Measurements from ENCODE around the gene TSPAN14.

The TSPAN14 gene

DNA sequence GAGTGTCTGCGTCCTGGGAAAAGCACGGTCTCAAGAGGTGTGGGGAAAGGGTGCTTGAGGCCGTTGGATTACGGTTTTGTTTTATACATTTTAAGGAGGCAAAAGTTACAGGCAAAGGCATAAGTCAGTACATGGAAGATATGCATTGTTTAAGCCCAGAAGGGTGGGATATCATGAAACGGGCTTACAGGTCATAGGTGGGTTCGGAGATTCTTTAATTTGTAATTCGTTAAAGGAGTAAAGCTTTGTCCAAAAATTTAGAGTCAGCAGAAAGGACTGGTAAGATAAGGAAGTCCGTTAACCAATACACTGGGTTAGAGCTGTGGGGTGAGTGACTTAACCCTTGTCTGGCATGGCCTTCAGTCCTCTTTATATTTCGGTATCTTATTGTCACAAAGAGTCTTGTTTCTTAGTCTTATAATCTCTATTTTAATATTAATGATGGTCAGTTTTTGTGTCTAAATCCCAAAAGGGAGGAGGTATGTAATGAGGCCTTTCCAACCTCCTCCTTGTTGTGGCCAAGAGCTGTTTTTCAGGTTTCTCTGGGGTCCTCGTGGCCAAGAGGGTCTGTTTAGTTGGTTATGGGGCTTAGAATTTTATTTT lies 12.7 kb downstream of the TSPAN14 start:
- Histone ChIP-seq H3K27me3 (ENCODE audit: insufficient read depth, low read length) (no peaks in the 10 kb centered on the region), H3F3A (ENCODE audit: insufficient read depth, low read length) (peaks cover 15% of the 10 kb centered on the region; the same call in 1 of the 2 replicates), H3K4me2 (ENCODE audit: low read length) (no peak overlapping the region), H4K20me1 (ENCODE audit: insufficient read depth, low read length) (no peaks in the 10 kb centered on the region), H3K36me3 (ENCODE audit: insufficient read depth, low read length) (peaks cover 21% of the 10 kb centered on the region), H3K4me1 (ENCODE audit: insufficient read depth, low read length, severe bottlenecking) (peaks cover 96% of the 10 kb centered on the region), H3K9ac (ENCODE audit: low read length) (no peak overlapping the region), H3K79me2 (ENCODE audit: insufficient read depth, low read length) (peaks cover 30% of the 10 kb centered on the region), H3K27ac (ENCODE audit: low read depth, low read length, poor library complexity, severe bottlenecking) (peak overlapping the region; percentile 97), H2AFZ (ENCODE audit: low read length) (no peak overlapping the region), H3K9me3 (ENCODE audit: low read length) (no peaks in the 10 kb centered on the region), H3K4me3 (ENCODE audit: low read depth, low read length, poor library complexity, severe bottlenecking) (no peak overlapping the region), H3K9me2 (ENCODE audit: low read depth, low read length) (no peaks in the 10 kb centered on the region)
- TF ChIP-seq, protein P1, sequence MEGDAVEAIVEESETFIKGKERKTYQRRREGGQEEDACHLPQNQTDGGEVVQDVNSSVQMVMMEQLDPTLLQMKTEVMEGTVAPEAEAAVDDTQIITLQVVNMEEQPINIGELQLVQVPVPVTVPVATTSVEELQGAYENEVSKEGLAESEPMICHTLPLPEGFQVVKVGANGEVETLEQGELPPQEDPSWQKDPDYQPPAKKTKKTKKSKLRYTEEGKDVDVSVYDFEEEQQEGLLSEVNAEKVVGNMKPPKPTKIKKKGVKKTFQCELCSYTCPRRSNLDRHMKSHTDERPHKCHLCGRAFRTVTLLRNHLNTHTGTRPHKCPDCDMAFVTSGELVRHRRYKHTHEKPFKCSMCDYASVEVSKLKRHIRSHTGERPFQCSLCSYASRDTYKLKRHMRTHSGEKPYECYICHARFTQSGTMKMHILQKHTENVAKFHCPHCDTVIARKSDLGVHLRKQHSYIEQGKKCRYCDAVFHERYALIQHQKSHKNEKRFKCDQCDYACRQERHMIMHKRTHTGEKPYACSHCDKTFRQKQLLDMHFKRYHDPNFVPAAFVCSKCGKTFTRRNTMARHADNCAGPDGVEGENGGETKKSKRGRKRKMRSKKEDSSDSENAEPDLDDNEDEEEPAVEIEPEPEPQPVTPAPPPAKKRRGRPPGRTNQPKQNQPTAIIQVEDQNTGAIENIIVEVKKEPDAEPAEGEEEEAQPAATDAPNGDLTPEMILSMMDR (IDR thresholded peaks at IDR 0.05; ENCODE audit: low read length), result no peak
- TF ChIP-seq EZH2 (IDR thresholded peaks at IDR 0.05; ENCODE audit: borderline replicate concordance, low read length), result no peak

DNA sequence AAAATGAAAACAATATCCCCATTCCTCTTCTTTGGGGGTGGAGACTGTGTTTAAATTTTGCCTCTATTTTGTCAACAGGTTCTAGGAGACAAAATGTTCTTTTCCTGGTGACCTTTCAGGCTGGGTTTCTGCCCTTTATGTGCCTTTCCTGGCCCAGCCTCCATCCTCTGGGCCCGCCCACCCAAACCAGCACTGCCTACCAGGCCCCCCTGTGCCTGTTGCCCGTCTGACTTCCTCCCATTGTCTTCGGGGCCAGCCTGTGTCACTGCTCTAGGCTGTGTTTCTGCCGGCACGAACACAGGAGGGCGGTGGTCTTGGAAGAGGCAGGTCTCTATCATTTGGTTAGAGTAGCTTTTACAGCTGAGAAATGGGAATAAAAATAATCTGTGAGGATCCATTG lies 13.9 kb downstream of the TSPAN14 start:
- H3K4me3 ChIP-seq (ENCODE audit: low read depth, low read length, poor library complexity, severe bottlenecking), result peak overlapping the region; percentile 45
- peaks cover 20% of the 10 kb centered on the region for H3K79me2 ChIP-seq (ENCODE audit: insufficient read depth, low read length)
- peaks cover 96% of the 10 kb centered on the region for H3K4me1 ChIP-seq (ENCODE audit: insufficient read depth, low read length, severe bottlenecking)
- no peaks in the 10 kb centered on the region for H3K9me2 ChIP-seq (ENCODE audit: low read depth, low read length)
- H4K20me1 ChIP-seq (ENCODE audit: insufficient read depth, low read length), result no peaks in the 10 kb centered on the region
- H3K4me2 ChIP-seq (ENCODE audit: low read length), result peak overlapping the region; percentile 66
- no peak overlapping the region for H2AFZ ChIP-seq (ENCODE audit: low read length)
- H3K27me3 ChIP-seq (ENCODE audit: insufficient read depth, low read length), result no peaks in the 10 kb centered on the region
- peaks cover 21% of the 10 kb centered on the region for H3K36me3 ChIP-seq (ENCODE audit: insufficient read depth, low read length)
- peaks cover 15% of the 10 kb centered on the region; the same call in 1 of the 2 replicates for H3F3A ChIP-seq (ENCODE audit: insufficient read depth, low read length)
- no peaks in the 10 kb centered on the region for H3K9me3 ChIP-seq (ENCODE audit: low read length)
- no peak for TF ChIP-seq EZH2 (IDR thresholded peaks at IDR 0.05; ENCODE audit: borderline replicate concordance, low read length)
- TF ChIP-seq, protein P1 (IDR thresholded peaks at IDR 0.05; ENCODE audit: low read length), result no peak
- peak overlapping the region; percentile 58; the same call in 1 of the 2 replicates for H3K9ac ChIP-seq (ENCODE audit: low read length)
- H3K27ac ChIP-seq (ENCODE audit: low read depth, low read length, poor library complexity, severe bottlenecking), result peak overlapping the region; percentile 97

DNA sequence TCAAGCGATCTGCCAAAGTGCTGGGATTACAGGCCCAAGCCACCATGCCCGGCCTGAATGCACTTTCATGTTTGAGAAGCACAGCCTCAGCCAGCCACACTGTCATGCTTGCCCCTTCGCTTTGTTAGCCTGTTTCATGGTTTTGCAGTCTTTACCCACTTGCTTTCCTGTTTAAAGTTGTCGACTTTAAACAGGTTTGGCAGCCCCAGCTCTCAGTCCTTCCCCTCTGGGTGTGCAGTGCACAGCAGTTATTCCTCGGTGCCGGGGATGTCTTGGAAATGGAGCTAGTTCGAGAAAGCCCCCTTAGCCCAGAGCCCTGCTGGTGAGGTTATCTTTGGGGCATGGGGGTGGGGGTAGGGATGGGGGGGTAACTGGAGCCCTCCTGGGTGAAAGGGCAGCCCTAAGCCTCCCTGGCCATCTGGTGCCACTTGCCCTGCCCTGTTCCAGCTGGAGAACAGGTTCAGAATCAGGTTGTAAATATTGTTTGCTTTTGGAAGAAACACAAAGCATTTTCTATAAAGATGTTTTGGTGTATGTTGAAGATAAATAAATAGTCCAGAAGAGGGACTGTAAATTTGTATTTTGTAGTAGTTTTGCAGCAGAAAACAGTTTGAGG lies 14.8 kb downstream of the TSPAN14 start:
- Histone ChIP-seq H3K27ac (ENCODE audit: low read depth, low read length, poor library complexity, severe bottlenecking) (peak overlapping the region; percentile 97), H2AFZ (ENCODE audit: low read length) (no peak overlapping the region), H3K27me3 (ENCODE audit: insufficient read depth, low read length) (no peaks in the 10 kb centered on the region), H3K9me2 (ENCODE audit: low read depth, low read length) (no peaks in the 10 kb centered on the region), H3K9me3 (ENCODE audit: low read length) (no peaks in the 10 kb centered on the region), H3K36me3 (ENCODE audit: insufficient read depth, low read length) (peaks cover 25% of the 10 kb centered on the region), H3K4me2 (ENCODE audit: low read length) (peak overlapping the region; percentile 66; the same call in 1 of the 2 replicates), H3K4me3 (ENCODE audit: low read depth, low read length, poor library complexity, severe bottlenecking) (peak overlapping the region; percentile 45), H4K20me1 (ENCODE audit: insufficient read depth, low read length) (no peaks in the 10 kb centered on the region), H3F3A (ENCODE audit: insufficient read depth, low read length) (peaks cover 9% of the 10 kb centered on the region; the same call in 1 of the 2 replicates), H3K4me1 (ENCODE audit: insufficient read depth, low read length, severe bottlenecking) (peaks cover 96% of the 10 kb centered on the region), H3K9ac (ENCODE audit: low read length) (peak overlapping the region; percentile 58; the same call in 1 of the 2 replicates), H3K79me2 (ENCODE audit: insufficient read depth, low read length) (peaks cover 28% of the 10 kb centered on the region)
- TF ChIP-seq, protein P1 (IDR thresholded peaks at IDR 0.05; ENCODE audit: low read length), result no peak
- no peak for TF ChIP-seq EZH2 (IDR thresholded peaks at IDR 0.05; ENCODE audit: borderline replicate concordance, low read length)

All from OCI-LY1 (cell line).